Stimulated activated CD8-positive, alpha-beta memory T cell treated with anti-CD3 and anti-CD28 coated beads, Interleukin-7, amount 100 ng/mL, for 24 hours (primary cell): ENCODE data around the gene TGDS.

Source experiments
- DNase-seq: peaks from one replicate; pipeline ENCODE4 v3.0.0-alpha.2; 2020; ENCODE audit warnings: low read depth

The TGDS gene

GRCh38 chr13:94601446-94602431, 5.8 kb upstream of the TGDS start, which contains the start of gene GPR180:
Gene GPR180 (plus strand): TSS chr13:94601857. CDS start chr13:94601928, 71 bp downstream.
- peak; percentile 74 for DNase-seq

GRCh38 chr13:94599877-94600276, 3.9 kb upstream of the TGDS start:
- no peak for DNase-seq

- DNase-seq: no peak
Observed at GRCh38 chr13:94598281-94598680, 2.3 kb upstream of the TGDS start.

DNA sequence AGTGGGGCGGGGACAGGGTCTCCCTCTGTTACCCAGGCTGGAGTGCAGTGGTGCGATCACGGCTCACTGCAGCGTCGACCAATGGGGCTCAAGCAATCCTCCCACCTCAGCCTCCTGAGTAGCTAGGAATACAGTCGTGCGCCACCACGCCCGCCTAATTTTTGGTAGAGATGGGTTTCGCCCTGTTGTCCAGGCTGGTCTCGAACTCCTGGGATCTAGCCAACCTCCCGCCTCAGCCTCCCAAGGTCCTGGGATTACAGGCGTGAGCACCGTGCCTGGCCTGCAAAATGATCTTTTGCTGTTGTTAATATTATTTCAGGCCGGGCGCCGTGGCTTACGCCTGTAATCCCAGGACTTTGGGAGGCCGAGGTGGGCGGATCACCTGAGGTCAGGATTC, 621 bp upstream of the TGDS start:
- DNase-seq: no peak

DNA sequence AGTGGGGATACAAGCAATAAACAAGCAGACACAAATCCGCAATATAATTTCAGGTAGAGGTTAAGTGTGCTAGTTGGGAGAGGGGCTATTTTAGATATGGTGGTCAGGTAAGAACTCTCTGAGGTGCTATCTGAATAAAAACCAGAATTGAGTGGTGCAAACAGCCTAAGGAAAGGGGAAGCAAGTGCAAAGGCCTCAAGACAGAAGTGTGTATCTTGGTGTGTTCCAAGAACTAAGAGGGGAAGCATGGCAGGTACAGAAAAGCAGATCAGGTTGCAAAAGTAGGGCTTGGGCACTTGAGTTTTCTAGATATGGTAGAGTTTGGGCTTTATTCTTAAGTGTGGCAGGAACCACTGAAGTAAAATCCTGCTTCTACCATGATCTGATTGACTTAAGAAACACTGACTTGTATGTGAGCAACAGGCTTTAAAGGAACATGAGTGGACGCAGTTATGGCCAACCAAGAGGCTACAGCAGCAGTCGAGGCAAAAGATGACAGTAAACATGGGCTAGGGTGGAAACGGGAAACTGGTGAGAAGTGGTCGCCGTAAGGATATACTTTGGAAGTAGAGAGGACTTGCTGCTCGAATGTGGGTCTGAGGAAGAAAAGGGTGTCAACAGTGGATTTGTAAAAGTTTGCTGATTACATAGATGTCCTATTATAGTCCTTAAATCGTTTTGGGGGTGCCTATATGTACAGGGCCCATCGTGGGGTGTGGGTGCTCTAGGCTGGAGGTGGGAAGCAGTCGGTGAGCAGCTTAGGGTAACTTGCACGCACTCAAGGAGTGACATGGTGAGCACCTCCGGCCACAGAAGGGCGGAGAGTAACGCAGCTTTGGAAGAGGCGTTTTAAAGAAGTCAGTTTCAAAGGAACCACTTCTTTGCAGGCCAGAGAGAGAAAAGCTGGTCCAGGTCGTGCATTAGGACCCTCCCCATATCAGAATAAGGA, 677 bp downstream of the TGDS start:
- no peak for DNase-seq

GRCh38 chr13:94590744-94591143, 5.2 kb downstream of the TGDS start:
- DNase-seq: no peak

DNA sequence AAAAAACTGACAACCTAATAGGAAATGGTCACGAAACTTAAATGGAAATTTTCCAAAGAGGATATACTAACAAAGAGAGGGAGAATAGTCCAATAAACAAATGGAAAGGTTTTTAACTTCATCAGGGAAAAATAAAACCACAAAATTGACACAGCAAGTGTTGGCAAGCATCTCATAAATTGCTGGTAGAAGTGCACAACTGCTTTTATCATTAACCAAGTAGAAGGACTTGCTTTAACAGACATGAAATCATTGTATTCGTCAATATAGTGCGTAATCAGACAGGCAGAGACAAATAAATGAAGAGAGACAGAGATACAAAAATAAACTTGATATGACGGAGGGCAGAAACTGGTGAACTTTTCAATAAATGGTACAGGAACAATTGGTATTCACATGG, 7.4 kb downstream of the TGDS start:
- no peak for DNase-seq

GRCh38 chr13:94586371-94586770, 9.6 kb downstream of the TGDS start:
- DNase-seq: no peak

DNA sequence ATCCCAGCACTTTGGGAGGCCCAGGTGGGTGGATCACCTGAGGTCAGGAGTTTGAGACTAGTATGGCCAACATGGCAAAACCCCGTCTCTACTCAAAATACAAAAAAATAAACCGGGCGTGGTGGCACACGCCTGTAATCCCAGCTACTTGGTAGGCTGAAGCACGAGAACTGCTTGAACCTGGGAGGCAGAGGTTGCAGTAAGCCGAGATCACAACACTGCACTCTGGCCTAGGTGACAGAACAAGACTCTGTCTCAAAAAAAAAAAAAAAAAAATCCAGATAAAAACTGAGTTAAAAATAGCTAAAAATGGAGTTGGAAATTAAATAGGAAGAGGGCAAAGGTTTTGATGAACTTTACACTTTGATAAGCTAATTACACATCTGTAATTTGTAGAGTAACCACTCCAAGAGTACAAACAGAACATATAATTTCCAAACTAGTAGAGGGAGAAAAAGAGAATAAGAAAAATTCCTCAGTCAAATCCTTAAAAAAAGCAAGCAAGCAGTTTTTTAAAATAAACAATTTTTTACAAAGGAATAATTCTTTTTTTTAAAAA, 10.3 kb downstream of the TGDS start:
- no peak for DNase-seq

- no peak for DNase-seq
Observed at GRCh38 chr13:94583926-94584325, 12.0 kb downstream of the TGDS start.

DNA sequence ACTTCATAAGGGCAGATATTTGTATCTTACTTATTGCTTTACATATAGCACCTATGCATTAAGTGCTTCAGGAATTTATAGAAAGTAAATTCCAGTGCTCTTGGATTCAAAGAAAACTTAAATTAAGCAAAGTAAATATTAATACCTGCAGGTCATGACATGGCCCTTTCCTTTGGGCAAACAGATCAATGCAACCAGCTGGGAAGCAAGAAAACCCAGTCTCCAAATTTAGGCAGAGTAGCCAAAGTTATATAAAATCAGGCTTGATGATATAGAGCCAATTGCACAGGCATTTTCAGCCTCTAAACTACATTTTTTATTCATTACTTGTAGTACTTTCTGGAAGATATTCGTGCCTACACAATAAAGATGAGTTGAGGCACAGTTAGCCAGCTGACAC, 16.9 kb downstream of the TGDS start:
- DNase-seq: no peak

DNA sequence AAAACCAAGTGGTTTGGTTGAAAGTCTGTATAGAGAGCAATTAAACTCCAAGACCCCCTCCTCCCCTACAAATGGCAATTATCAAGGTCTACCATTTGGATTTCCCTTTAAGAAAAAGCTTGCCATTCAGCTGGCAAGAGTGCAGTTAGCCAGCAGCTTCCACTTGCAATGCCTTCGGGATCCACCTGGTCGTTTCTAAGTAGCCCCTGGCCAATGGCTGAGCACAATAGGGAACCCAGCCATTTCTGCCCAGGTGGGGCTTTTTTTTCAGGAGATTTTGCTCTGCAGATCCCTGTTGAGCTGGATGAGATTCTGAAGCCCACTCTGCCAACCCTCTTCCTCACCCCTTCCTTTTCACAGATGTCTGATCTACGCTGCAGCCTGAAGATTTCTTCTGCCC, 26.3 kb downstream of the TGDS start:
- no peak for DNase-seq

DNA sequence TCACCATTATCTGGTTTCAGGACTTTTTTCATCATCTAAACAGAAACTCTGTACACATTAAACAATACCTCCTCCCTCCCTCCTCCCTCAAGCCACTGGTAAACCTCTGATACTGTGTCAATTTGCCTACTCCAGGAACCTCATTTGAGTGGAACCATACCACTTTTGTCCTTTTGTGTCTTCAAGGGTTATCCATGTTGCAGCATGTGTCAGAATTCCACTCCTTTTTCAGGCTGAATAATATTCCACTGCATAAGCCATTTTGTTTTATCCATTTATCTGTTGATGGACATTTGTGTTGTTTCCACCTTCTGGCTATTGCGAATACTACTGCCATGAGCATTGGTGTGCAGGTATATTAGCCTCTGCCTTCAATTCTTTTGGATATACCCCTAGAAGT, 27.5 kb downstream of the TGDS start:
- no peak for DNase-seq

GRCh38 chr13:94567581-94567980, 28.4 kb downstream of the TGDS start:
- no peak for DNase-seq

GRCh38 chr13:94561126-94561525, 34.8 kb downstream of the TGDS start:
- DNase-seq: no peak

DNA sequence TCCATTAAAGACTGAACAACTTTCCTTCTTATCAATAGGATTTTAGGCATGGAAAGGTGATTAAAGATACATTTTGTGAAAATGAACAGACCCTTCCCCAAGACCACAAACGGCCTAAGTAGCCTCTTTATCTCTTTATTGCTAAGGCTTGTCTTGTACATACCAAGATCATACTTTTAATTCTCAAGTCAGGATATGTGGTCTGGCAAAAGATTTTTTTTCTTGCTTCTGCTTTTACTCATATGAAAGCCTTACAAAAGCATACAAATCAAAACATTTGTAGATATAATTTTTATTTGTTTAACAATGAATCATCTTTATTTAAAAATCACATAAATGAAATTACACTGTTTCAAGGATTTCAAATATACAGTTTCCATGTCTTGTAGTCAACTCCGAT, 35.8 kb downstream of the TGDS start:
- no peak for DNase-seq

- DNase-seq: no peak
Observed at GRCh38 chr13:94559222-94559795, 36.6 kb downstream of the TGDS start.

DNA sequence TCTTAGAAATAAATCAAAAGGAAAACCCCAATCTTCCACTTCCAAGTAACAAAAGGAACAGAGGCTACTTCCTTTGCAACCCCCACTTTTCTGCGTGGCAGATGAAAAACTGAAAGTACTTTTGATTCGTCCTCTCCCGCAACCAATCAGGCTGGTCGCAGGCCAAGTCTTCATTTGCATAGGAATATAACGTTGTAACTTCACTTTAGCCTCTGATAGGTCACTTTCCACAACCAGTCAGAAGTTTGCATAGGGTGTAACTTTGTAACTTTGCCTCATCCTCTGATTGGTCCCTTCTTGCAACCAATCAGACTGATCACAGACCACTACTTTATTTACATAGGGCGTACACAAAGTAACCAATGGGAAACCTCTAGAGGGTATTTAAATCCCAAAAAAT, 37.2 kb downstream of the TGDS start:
- no peak for DNase-seq

DNA sequence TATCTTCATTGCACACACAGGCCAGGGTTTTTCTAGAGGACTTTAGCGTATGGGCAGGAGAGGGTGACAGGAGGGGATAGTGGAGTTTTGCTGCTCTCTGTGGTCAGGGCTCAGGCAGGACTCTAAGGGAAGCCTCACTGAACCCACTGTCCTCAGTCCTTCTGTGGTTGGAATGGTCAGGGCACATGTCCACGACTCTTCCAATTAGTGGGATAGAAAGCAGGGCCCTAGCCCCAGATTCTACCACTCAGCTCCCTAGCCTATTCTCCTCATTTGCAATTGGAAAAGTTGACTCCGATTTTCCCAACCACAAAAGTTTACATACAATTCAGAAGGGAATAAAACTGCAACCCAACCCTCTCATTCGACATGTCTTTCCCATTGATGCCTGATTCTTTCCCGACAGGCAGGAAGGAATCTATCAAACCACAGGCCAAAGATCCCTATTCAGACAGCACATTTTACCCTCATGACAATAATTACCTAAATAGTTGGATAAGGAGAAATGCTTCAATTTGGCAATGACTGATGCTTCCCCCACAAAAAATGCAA, 38.2 kb downstream of the TGDS start:
- DNase-seq: no peak

DNA sequence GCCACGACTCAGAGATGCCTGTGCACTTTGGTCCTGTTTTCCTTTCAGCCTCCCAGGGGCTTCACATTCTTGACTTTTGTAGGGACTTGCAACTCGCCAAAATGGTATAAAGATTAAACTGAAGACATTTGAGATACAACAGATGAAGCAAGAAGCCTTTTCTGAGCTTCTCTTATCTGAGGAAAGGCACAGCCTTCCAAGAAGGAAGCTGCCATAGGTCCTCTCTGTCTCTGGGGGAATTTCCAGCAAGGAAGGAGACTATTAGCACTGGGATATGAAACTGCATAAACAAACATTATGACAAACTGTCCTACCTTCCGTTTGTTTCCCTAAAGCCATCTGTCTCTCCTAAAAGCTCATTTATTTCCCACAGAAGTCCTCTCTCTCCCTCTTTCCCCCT, 39.3 kb downstream of the TGDS start:
- no peak for DNase-seq

GRCh38 chr13:94556041-94556440, 39.9 kb downstream of the TGDS start:
- DNase-seq: no peak

GRCh38 chr13:94553766-94554165, 42.2 kb downstream of the TGDS start:
- no peak for DNase-seq
